OCI-LY3 (cell line): ENCODE measurements around the gene GNAO1.
"Not testable (repeated sequence)": the region's sequence is repeated elsewhere in the genome, so short reads cannot be mapped to it uniquely, and the experiment has no call there.

ENCODE experiments used
- H2AFZ ChIP-seq: fragments of 200-600, 300-600 bp; shearing (Covaris generic); 2 replicates; pipeline ENCODE4 v1.6.0; 2014; ENCODE audit warnings: antibody characterized with exemption, low read depth, low read length
- H3K27ac ChIP-seq: fragments of 200-600, 300-600 bp; sonication (generic); 2 replicates; pipeline ENCODE4 v1.5.1; 2014; ENCODE audit warnings: mild to moderate bottlenecking, low read length, moderate library complexity, mixed read lengths
- H3K27me3 ChIP-seq: fragments of 200-600, 300-600 bp; sonication (generic); 2 replicates; pipeline ENCODE4 v1.6.1; 2014; ENCODE audit warnings: low read depth, low read length, mixed read lengths
- H3K36me3 ChIP-seq: fragments of 200-600, 300-600 bp; sonication (generic); replicated peaks from 2 replicates; pipeline ENCODE3; 2014; ENCODE audit warnings: low read depth, low read length, mixed read lengths
- H3K4me1 ChIP-seq: fragments of 300-600, 200-600 bp; sonication (generic); 2 replicates; pipeline ENCODE4 v1.6.1; 2014; ENCODE audit warnings: low read length, mixed read lengths
- H3K4me2 ChIP-seq: fragments of 200-600, 300-600 bp; sonication (generic); 2 replicates; pipeline ENCODE4 v1.6.1; 2014; ENCODE audit warnings: low read length, mixed read lengths
- H3K4me3 ChIP-seq: fragments of 300-600, 200-600 bp; sonication (generic); 2 replicates; pipeline ENCODE4 v1.5.1; 2014; ENCODE audit warnings: antibody characterized with exemption, mild to moderate bottlenecking, low read length, moderate library complexity
- H3K79me2 ChIP-seq: fragments of 300-600, 200-600 bp; shearing (Covaris generic); 2 replicates; pipeline ENCODE4 v1.6.1; 2014; ENCODE audit warnings: mild to moderate bottlenecking, low read length, mixed read lengths
- H3K9ac ChIP-seq: fragments of 300-600, 200-600 bp; shearing (Covaris generic); 2 replicates; pipeline ENCODE4 v1.6.0; 2014; ENCODE audit warnings: mild to moderate bottlenecking, low read length, moderate library complexity
- H3K9me3 ChIP-seq: fragments of 200-600, 300-600 bp; shearing (Covaris generic); 2 replicates; pipeline ENCODE4 v1.6.1; 2014; ENCODE audit warnings: low read length, mixed read lengths; ENCODE audit not compliant: insufficient read depth
- H4K20me1 ChIP-seq: fragments of 200-600, 300-600 bp; sonication (generic); 2 replicates; pipeline ENCODE4 v1.6.1; 2016; ENCODE audit warnings: low read length, mixed read lengths; ENCODE audit not compliant: insufficient read depth
- CTCF ChIP-seq: fragments of 200-600, 300-600 bp; sonication (generic); IDR thresholded peaks from 2 replicates; pipeline ENCODE4 v1.5.1; 2014; ENCODE audit warnings: antibody characterized with exemption, low read length, low read depth
- EZH2phosphoT487 ChIP-seq: fragments of 200-600 bp; shearing (Covaris generic); IDR thresholded peaks from 2 replicates; pipeline ENCODE4 v1.6.1; 2018; ENCODE audit warnings: antibody characterized with exemption, mixed run types, low read depth

GNAO1 gene

GRCh38 chr16:56370875-56371659 is 179.8 kb downstream of the GNAO1 start:
- Histone ChIP-seq H3K4me2 (no peak overlapping the region), H3K27ac (no peak overlapping the region), H2AFZ (no peak overlapping the region), H3K79me2 (peaks cover 38% of the 10 kb centered on the region), H3K9me3 (no peaks in the 10 kb centered on the region), H3K4me3 (no peak overlapping the region), H4K20me1 (peaks cover 36% of the 10 kb centered on the region), H3K4me1 (no peaks in the 10 kb centered on the region), H3K36me3 (peaks cover 48% of the 10 kb centered on the region), H3K9ac (no peak overlapping the region), H3K27me3 (no peaks in the 10 kb centered on the region)
- no peak for TF ChIP-seq CTCF
- TF ChIP-seq EZH2phosphoT487: no peak

DNA sequence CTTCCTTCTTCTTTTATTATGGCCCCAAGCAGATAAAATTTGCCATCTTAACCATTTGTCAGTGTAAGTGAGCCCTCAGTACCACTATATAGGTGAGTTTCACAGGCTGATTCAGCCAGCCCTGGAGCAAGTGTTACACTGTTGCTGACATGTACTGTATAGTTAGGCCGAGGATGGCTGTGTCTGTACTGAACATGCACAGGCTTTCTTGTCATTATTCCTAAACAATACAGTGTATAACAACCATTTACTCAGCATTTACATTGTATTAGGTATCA is 180.3 kb downstream of the GNAO1 start:
- no peak overlapping the region for H3K4me3 ChIP-seq
- no peak overlapping the region for H2AFZ ChIP-seq
- H3K9me3 ChIP-seq: no peaks in the 10 kb centered on the region
- peaks cover 47% of the 10 kb centered on the region for H3K36me3 ChIP-seq
- H3K79me2 ChIP-seq: peaks cover 44% of the 10 kb centered on the region
- TF ChIP-seq CTCF (no peak), EZH2phosphoT487 (no peak)
- H4K20me1 ChIP-seq: peaks cover 36% of the 10 kb centered on the region
- H3K9ac ChIP-seq: no peak overlapping the region
- H3K4me2 ChIP-seq: no peak overlapping the region
- no peaks in the 10 kb centered on the region for H3K4me1 ChIP-seq
- no peak overlapping the region for H3K27ac ChIP-seq
- no peaks in the 10 kb centered on the region for H3K27me3 ChIP-seq

DNA sequence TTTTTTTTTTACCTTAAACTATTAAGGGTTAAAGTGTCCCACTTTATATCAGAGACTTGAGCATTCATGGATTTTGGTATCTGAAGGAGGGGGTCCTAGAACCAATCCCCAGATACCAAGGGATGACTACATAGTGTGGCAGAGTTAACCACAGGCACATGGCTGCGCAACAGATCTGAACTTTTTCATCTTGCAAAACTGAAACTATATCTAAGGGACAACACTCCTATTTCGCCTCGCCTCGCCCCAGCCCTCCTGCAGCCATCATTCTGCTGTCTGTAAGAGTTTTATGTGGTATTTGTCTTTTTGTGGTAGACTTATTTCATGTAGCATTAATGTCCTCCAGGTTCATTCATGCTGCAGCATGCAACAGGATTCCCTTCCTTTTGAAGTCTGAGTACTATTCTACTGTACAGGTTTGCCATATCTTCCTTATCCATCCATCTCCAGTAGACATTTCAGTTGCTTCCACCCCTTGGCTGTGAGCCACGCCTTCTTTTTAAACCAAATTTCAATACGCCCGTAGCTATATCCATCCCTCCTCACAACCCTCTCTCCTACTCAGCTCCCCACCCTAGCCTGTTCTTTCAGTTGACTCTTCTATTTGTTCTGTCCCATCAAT is 180.8 kb downstream of the GNAO1 start:
- Histone ChIP-seq H3K27me3 (no peaks in the 10 kb centered on the region), H3K36me3 (peaks cover 42% of the 10 kb centered on the region), H3K4me2 (no peak overlapping the region), H3K4me1 (no peaks in the 10 kb centered on the region), H2AFZ (no peak overlapping the region), H3K4me3 (no peak overlapping the region), H3K27ac (no peak overlapping the region), H3K9me3 (no peaks in the 10 kb centered on the region), H3K9ac (no peak overlapping the region), H3K79me2 (peaks cover 49% of the 10 kb centered on the region), H4K20me1 (peaks cover 36% of the 10 kb centered on the region)
- no peak for TF ChIP-seq EZH2phosphoT487
- no peak for TF ChIP-seq CTCF

DNA sequence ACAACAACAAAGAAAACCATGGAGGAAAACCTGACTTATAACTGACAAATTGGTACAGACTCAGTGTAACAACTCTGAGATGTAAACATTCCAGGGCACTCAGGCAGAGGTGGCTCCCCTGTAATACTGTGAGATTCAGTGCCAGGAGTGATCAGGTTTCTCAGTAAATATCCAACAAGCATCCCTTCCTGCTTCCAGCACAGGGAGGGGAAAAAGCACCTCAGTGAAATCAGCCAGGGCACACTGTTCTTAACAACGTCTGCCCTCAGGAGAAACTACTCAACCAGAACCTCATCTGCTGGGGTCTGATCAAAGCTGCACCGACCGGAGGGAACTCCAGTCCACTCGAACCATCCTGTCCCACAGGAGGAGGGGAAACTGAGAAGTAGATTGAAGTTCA is 181.7 kb downstream of the GNAO1 start:
- Histone ChIP-seq H3K4me1 (no peaks in the 10 kb centered on the region), H4K20me1 (peaks cover 45% of the 10 kb centered on the region), H3K27me3 (no peaks in the 10 kb centered on the region), H3K27ac (no peak overlapping the region), H3K79me2 (peaks cover 56% of the 10 kb centered on the region), H3K9me3 (no peaks in the 10 kb centered on the region), H3K9ac (no peak overlapping the region), H3K4me3 (no peak overlapping the region), H2AFZ (no peak overlapping the region), H3K4me2 (no peak overlapping the region), H3K36me3 (peaks cover 37% of the 10 kb centered on the region)
- no peak for TF ChIP-seq CTCF
- TF ChIP-seq EZH2phosphoT487: no peak

DNA sequence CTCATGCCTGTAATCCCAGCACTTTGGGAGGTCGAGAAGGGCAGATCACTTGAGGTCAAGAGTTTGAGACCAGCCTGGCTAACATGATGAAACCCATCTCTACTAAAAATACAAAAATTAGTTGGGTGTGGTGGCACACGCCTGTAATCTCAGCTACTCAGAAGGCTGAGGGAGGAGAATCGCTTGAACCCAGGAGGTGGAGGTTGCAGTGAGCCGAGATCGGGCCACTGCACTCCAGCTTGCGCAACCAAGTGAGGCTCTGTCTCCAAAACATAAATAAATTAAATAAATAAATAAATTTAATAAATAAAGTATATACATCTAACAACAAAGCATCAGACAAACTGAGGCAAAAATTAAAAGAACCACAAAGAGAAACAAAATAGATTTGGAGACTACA is 184.5 kb downstream of the GNAO1 start:
- peaks cover 33% of the 10 kb centered on the region for H3K36me3 ChIP-seq
- not testable (repeated sequence) for H3K9ac ChIP-seq

GRCh38 chr16:56379044-56379443 is 187.8 kb downstream of the GNAO1 start:
- H3K9ac ChIP-seq, H3K27me3 ChIP-seq, H3K27ac ChIP-seq, H3K4me2 ChIP-seq, H3K9me3 ChIP-seq, H2AFZ ChIP-seq, H3K4me1 ChIP-seq, H3K4me3 ChIP-seq: not testable (repeated sequence)
- Histone ChIP-seq H3K79me2 (peaks cover 35% of the 10 kb centered on the region), H3K36me3 (peaks cover 46% of the 10 kb centered on the region), H4K20me1 (peaks cover 29% of the 10 kb centered on the region)

More for the DNA sequence above, 184.5 kb downstream of the GNAO1 start:
- H3K9me3 ChIP-seq, H3K4me3 ChIP-seq, H3K4me1 ChIP-seq, H2AFZ ChIP-seq, H3K4me2 ChIP-seq, H3K27me3 ChIP-seq, H3K27ac ChIP-seq: not testable (repeated sequence)
- Histone ChIP-seq H3K79me2 (peaks cover 59% of the 10 kb centered on the region), H4K20me1 (peaks cover 55% of the 10 kb centered on the region)
